Activated CD4-positive, alpha-beta T cell treated with anti-CD3 and anti-CD28 coated beads, Interleukin-10, Interleukin-2, amounts not matched to agents 100 ng/mL and 50 ng/mL, durations not matched to agents 16 hours and 8 hours (primary cell): ENCODE results near the gene CMIP.

Experiments used
- DNase-seq: peaks from one replicate; pipeline ENCODE4 v3.0.0-alpha.2; 2020

The CMIP gene

GRCh38 chr16:81709016-81709900, 264.6 kb downstream of the CMIP start:
- DNase-seq, result no peak

GRCh38 chr16:81710044-81710443, 265.4 kb downstream of the CMIP start:
- no peak for DNase-seq

- no peak for DNase-seq
Observed at GRCh38 chr16:81710596-81710995, 266.0 kb downstream of the CMIP start.

- DNase-seq, result no peak
Observed at GRCh38 chr16:81711657-81712319, 267.2 kb downstream of the CMIP start.

- no peak for DNase-seq
Observed at GRCh38 chr16:81712681-81713080, 268.1 kb downstream of the CMIP start.

GRCh38 chr16:81713295-81713772, 268.7 kb downstream of the CMIP start:
- DNase-seq, result no peak

- DNase-seq, result no peak
Observed at GRCh38 chr16:81713796-81714195, 269.2 kb downstream of the CMIP start.

GRCh38 chr16:81714583-81714982, 270.0 kb downstream of the CMIP start:
- no peak for DNase-seq

GRCh38 chr16:81715358-81716196, 271.0 kb downstream of the CMIP start:
- DNase-seq, result peak; percentile 51

- DNase-seq, result peak; percentile 74
Observed at GRCh38 chr16:81716478-81717225, 272.0 kb downstream of the CMIP start.

GRCh38 chr16:81717662-81718189, 273.1 kb downstream of the CMIP start:
- peak; percentile 48 for DNase-seq

GRCh38 chr16:81718637-81719036, 274.0 kb downstream of the CMIP start:
- DNase-seq, result peak; percentile 15

- DNase-seq, result no peak
Observed at GRCh38 chr16:81719993-81720392, 275.4 kb downstream of the CMIP start.

GRCh38 chr16:81720973-81721906, 276.6 kb downstream of the CMIP start:
- DNase-seq, result no peak

GRCh38 chr16:81723098-81723723, 278.6 kb downstream of the CMIP start:
- DNase-seq, result peak; percentile 84

GRCh38 chr16:81728435-81728834, 283.8 kb downstream of the CMIP start:
- no peak for DNase-seq

GRCh38 chr16:81729451-81729850, 284.8 kb downstream of the CMIP start:
- DNase-seq, result no peak

- peak; percentile 62 for DNase-seq
Observed at GRCh38 chr16:81730090-81731051, 285.8 kb downstream of the CMIP start.

GRCh38 chr16:81731649-81732048, 287.0 kb downstream of the CMIP start:
- no peak for DNase-seq
